Activated naive CD8-positive, alpha-beta T cell treated with anti-CD3 and anti-CD28 coated beads for 36 hours (primary cell): ENCODE results near the gene BEND7. TPM values are rescaled to one million over a fixed set of nuclear protein-coding genes. Genes with fewer than 3 reads are reported as not detected.
"Not testable (repeated sequence)": the region's sequence is repeated elsewhere in the genome, so short reads cannot be mapped to it uniquely, and the experiment has no call there.

Experiments used
- DNase-seq: peaks from one replicate; pipeline ENCODE4 v3.0.0; 2021
- H3K27ac Mint-ChIP-seq: one replicate; pipeline ENCODE4 v1.8.0; 2022; ENCODE audit warnings: mild to moderate bottlenecking, moderate library complexity, mixed read lengths
- H3K27me3 Mint-ChIP-seq: one replicate; pipeline ENCODE4 v1.8.0; 2022; ENCODE audit warnings: mild to moderate bottlenecking, mixed read lengths
- H3K36me3 Mint-ChIP-seq: one replicate; pipeline ENCODE4 v1.8.0; 2021; ENCODE audit warnings: mild to moderate bottlenecking, mixed read lengths
- H3K4me1 Mint-ChIP-seq: one replicate; pipeline ENCODE4 v1.8.0; 2021; ENCODE audit warnings: mixed read lengths
- H3K4me3 Mint-ChIP-seq: one replicate; pipeline ENCODE4 v1.8.0; 2022; ENCODE audit warnings: mild to moderate bottlenecking, moderate library complexity, mixed read lengths
- H3K9me3 Mint-ChIP-seq: one replicate; pipeline ENCODE4 v1.8.0; 2022; ENCODE audit warnings: mixed read lengths
- total RNA-seq, 2 experiments: library from RNA; stranded (reverse); gene quantifications; one replicate each; pipeline ENCODE4 v1.2.3, GENCODE V29; 2021

The BEND7 gene
- not detected for total RNA-seq

GRCh38 chr10:13528875-13529713 is at the start of gene BEND7:
Gene BEND7 (minus strand): TSS chr10:13529014. CDS start chr10:13528533, 481 bp downstream.
- H3K9me3 Mint-ChIP-seq: no peaks in the 10 kb centered on the region
- H3K4me3 Mint-ChIP-seq: peak within 1 kb of the TSS; percentile 69
- H3K27ac Mint-ChIP-seq: no peak within 1 kb of the TSS
- peak; percentile 39 for DNase-seq
- H3K4me1 Mint-ChIP-seq: peaks cover 6% of the 10 kb centered on the region
- H3K27me3 Mint-ChIP-seq: peaks cover 72% of the 10 kb centered on the region
- H3K36me3 Mint-ChIP-seq: no peaks in the 10 kb centered on the region

GRCh38 chr10:13573960-13574359 is 45.1 kb upstream of the BEND7 start:
- DNase-seq: no peak
- H3K27ac Mint-ChIP-seq: no peak overlapping the region
- H3K4me1 Mint-ChIP-seq: no peaks in the 10 kb centered on the region
- no peak overlapping the region for H3K4me3 Mint-ChIP-seq
- peaks cover 10% of the 10 kb centered on the region for H3K9me3 Mint-ChIP-seq
- H3K36me3 Mint-ChIP-seq: peaks cover 1% of the 10 kb centered on the region
- H3K27me3 Mint-ChIP-seq: peaks cover 25% of the 10 kb centered on the region

- Mint-ChIP-seq H3K36me3 (peaks cover 1% of the 10 kb centered on the region), H3K4me1 (no peaks in the 10 kb centered on the region), H3K4me3 (no peak overlapping the region), H3K27ac (no peak overlapping the region), H3K27me3 (peaks cover 23% of the 10 kb centered on the region), H3K9me3 (peaks cover 10% of the 10 kb centered on the region)
- DNase-seq: no peak
These were observed 42.7 kb upstream of the BEND7 start for GRCh38 chr10:13571541-13571940.

DNA sequence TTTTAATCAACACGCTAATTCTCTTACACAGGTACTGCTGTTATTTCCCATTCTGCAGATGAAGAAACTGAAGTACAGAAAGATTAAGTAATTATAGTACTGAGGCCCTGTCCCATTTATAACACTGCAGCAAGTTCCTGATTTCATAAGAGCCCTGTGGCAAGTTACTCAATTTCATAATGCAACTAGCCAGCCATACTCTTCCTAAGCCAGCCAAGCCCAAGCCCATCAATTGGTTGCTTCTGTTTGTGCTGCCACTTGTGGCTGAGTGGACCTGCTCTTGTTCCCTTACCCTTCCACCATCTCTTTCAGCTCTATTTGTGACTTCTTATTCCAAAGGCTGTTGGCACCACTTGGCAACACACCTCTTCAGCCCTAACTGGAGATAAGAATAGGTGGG is 38.2 kb upstream of the BEND7 start:
- Mint-ChIP-seq H3K27me3 (peaks cover 6% of the 10 kb centered on the region), H3K4me3 (no peak overlapping the region), H3K36me3 (no peaks in the 10 kb centered on the region), H3K27ac (no peak overlapping the region), H3K4me1 (no peaks in the 10 kb centered on the region), H3K9me3 (peaks cover 1% of the 10 kb centered on the region)
- DNase-seq: no peak

DNA sequence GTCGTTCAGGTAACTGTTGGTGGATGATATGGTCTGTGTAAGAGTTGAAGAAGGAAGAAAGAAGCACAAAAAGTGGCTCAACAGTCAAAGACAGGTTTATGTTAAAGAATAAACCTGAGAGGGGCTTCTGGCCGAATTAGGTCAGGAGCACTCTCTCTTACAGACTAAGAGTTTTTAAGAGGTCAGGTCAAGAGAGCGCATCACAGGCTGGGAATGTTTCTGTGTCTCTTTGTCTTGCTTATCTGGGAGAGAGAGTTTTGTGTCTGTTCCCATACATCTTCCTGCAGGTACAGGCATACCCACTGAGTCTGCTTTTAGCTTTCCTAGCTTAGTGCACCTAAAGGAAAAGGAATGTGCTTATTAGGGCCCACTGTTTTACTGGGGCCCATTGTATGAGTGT is 35.8 kb upstream of the BEND7 start:
- no peak for DNase-seq
- H3K27ac Mint-ChIP-seq: no peak overlapping the region
- H3K9me3 Mint-ChIP-seq: peaks cover 1% of the 10 kb centered on the region
- H3K4me3 Mint-ChIP-seq: no peak overlapping the region
- H3K36me3 Mint-ChIP-seq: no peaks in the 10 kb centered on the region
- peaks cover 6% of the 10 kb centered on the region for H3K27me3 Mint-ChIP-seq
- no peaks in the 10 kb centered on the region for H3K4me1 Mint-ChIP-seq

- no peaks in the 10 kb centered on the region for H3K36me3 Mint-ChIP-seq
- H3K27ac Mint-ChIP-seq: no peak overlapping the region
- no peak overlapping the region for H3K4me3 Mint-ChIP-seq
- peaks cover 1% of the 10 kb centered on the region for H3K9me3 Mint-ChIP-seq
- peaks cover 6% of the 10 kb centered on the region for H3K27me3 Mint-ChIP-seq
- H3K4me1 Mint-ChIP-seq: no peaks in the 10 kb centered on the region
- DNase-seq: no peak
These were observed 34.9 kb upstream of the BEND7 start for GRCh38 chr10:13563481-13564445.

DNA sequence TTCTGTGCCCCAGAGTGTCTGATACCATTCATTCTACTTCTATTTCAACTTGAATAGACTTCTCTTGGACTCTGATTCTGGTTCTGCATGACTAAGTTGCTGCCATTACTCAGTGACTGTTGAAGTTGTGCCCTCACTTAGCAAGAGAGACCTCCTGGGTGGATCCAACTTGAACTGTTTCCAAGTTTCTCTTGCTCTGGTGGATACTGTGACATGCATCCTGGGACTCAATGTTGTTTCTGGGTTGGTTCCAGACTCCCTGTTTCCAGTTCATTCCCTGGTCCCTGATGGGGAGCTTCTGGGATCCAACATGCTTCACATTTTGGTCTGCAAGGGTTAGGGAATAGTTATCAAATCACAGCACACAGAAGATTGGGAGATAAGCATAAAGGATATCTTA is 31.8 kb upstream of the BEND7 start:
- Mint-ChIP-seq H3K4me3 (no peak overlapping the region), H3K27me3 (peaks cover 3% of the 10 kb centered on the region), H3K9me3 (peaks cover 4% of the 10 kb centered on the region), H3K4me1 (peaks cover 6% of the 10 kb centered on the region), H3K27ac (no peak overlapping the region), H3K36me3 (no peaks in the 10 kb centered on the region)
- DNase-seq: no peak

DNA sequence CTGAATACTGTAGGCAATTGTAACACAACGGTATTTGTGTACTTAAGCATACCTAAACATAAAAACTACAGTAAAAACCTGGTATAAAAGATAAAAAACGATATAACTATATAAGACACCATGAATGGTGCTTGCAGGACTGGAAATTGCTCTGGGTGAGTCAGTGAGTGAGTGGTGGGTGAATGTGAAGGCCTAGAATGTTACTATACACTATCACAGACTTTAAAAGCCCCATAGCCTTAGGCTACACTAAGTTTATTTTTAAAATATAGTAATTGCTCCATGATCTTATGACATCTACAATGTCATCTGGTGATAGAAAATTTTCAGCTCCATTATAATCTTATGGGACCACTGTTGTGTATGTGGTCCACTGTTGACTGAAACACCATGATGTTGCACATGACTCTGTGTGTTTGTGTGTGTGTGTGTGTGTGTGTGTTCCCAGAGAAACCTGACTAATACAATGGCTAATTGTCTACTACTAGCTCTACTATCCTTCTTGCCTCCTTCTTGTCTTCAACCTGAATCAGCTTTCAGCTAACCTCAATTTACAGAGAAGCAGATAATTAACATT is 30.4 kb upstream of the BEND7 start:
- Mint-ChIP-seq H3K27me3 (peaks cover 3% of the 10 kb centered on the region), H3K9me3 (peaks cover 4% of the 10 kb centered on the region), H3K36me3 (no peaks in the 10 kb centered on the region), H3K27ac (no peak overlapping the region), H3K4me1 (peaks cover 6% of the 10 kb centered on the region), H3K4me3 (no peak overlapping the region)
- no peak for DNase-seq

DNA sequence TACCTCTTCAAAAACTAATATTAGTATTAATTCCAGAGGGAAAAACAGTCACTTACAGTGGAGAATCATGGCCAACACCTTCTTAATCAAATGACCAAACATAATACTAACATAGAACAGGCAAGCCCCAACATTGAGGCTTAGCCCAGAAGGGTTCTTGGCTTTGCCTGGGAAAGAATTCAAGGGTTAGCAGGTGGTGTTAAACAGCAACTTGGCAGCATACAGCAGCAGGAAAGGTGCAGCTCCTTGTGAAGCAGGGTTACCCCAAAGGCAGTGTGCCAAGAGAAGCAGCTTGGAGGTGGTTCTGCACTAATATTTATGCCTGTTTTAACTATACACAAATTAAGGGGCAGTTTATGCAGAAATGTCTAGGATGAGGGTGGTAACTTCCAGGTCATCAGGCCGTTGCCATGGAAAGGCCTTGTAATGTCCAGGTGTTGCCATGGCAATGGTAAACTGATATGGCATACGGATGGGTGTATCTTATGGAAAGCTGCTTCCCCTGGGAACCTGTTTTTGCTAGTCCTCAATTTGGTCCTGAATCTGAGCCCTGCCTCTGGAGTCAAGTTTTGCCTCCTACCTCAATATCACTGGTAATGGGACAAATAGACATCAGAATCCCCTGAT is 27.2 kb upstream of the BEND7 start:
- no peak overlapping the region for H3K27ac Mint-ChIP-seq

DNA sequence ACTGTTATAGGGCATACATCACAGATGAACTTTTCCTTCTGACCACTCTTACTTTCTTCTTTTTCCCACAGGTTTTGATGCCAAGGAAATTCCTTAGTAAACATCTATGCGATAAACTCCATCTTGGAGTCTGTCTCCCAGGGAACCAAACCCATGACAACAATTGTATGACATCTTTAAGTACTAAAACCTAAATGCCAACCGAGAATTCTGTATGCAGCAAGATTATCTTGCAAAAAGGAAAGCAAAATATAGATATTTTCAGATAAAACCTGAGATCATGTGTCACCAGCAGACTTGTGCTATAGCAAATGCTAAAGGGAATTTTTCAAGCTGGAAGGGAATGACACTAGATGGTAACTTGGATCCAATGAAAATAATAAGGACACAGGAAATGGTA is 22.0 kb upstream of the BEND7 start:
- Mint-ChIP-seq H3K27ac (no peak overlapping the region), H3K36me3 (no peaks in the 10 kb centered on the region), H3K27me3 (peaks cover 22% of the 10 kb centered on the region), H3K4me3 (no peak overlapping the region), H3K4me1 (no peaks in the 10 kb centered on the region), H3K9me3 (peaks cover 21% of the 10 kb centered on the region)
- no peak for DNase-seq

More for the DNA sequence above, 27.2 kb upstream of the BEND7 start:
- Mint-ChIP-seq H3K4me3 (no peak overlapping the region), H3K36me3 (no peaks in the 10 kb centered on the region), H3K4me1 (peaks cover 6% of the 10 kb centered on the region), H3K9me3 (peaks cover 5% of the 10 kb centered on the region), H3K27me3 (peaks cover 19% of the 10 kb centered on the region)
- DNase-seq: no peak

DNA sequence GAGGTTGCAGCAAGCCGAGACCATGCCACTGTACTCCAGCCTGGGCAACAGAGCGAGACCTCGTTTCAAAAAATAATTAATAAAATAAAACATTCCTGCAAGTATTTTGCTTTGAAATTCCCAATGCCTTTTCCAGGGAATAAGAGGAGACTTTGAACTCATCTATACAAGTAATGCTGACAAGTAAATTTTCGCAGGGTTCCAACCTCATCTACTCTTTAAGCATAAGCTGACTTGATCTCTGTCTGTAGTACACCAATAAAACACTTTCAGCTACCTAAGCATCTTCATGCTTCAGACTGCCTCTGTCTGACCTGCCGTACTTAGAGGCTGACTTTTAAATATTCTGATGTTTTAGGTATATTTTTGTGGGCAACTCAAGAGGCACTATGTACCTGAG is 13.7 kb upstream of the BEND7 start:
- Mint-ChIP-seq H3K9me3 (no peaks in the 10 kb centered on the region), H3K4me3 (no peak overlapping the region), H3K36me3 (no peaks in the 10 kb centered on the region), H3K4me1 (no peaks in the 10 kb centered on the region), H3K27me3 (peaks cover 50% of the 10 kb centered on the region), H3K27ac (no peak overlapping the region)
- no peak for DNase-seq

DNA sequence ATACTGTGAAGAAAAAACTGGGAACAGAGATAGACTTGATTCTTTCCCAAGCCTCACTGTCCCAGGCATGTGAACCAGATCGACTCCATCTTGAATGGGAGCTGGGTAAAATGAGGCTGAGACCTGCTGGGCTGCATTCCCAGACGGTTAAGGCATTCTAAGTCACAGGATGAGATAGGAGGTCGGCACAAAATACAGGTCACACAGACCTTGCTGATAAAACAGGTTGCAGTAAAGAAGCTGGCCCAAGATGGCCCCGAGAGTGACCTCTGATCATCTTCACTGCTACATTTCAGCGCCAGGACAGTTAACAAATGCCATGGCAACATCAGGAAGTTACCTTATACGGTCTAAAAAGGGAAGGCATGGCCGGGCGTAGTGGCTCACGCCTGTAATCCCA is 9.2 kb upstream of the BEND7 start:
- H3K27me3 Mint-ChIP-seq: peaks cover 64% of the 10 kb centered on the region
- not testable (repeated sequence) for H3K4me3 Mint-ChIP-seq

GRCh38 chr10:13536674-13537366 is 8.0 kb upstream of the BEND7 start:
- Mint-ChIP-seq H3K4me3 (no peak overlapping the region), H3K27me3 (peaks cover 69% of the 10 kb centered on the region), H3K36me3 (no peaks in the 10 kb centered on the region), H3K9me3 (no peaks in the 10 kb centered on the region), H3K4me1 (no peaks in the 10 kb centered on the region), H3K27ac (no peak overlapping the region)
- peak; percentile 53 for DNase-seq

More for the DNA sequence above, 9.2 kb upstream of the BEND7 start:
- not testable (repeated sequence) for H3K4me1 Mint-ChIP-seq, H3K9me3 Mint-ChIP-seq, DNase-seq, H3K27ac Mint-ChIP-seq, H3K36me3 Mint-ChIP-seq

- no peaks in the 10 kb centered on the region for H3K9me3 Mint-ChIP-seq
- no peak for DNase-seq
- no peaks in the 10 kb centered on the region for H3K36me3 Mint-ChIP-seq
- peaks cover 72% of the 10 kb centered on the region for H3K27me3 Mint-ChIP-seq
- no peak overlapping the region for H3K27ac Mint-ChIP-seq
- no peaks in the 10 kb centered on the region for H3K4me1 Mint-ChIP-seq
- no peak overlapping the region for H3K4me3 Mint-ChIP-seq
These were observed 6.5 kb upstream of the BEND7 start for GRCh38 chr10:13535346-13535745.
